Retina (tissue), 1 donor: ENCODE measurements around the gene FPR2.
"Not testable (repeated sequence)": the region's sequence is repeated elsewhere in the genome, so short reads cannot be mapped to it uniquely, and the experiment has no call there.

ENCODE experiments used
- DNase-seq: peaks from one replicate; pipeline ENCODE4 v3.0.0-alpha.2; 2016

The FPR2 gene

GRCh38 chr19:51740356-51740755 is 20.6 kb upstream of the FPR2 start:
- DNase-seq = no peak

GRCh38 chr19:51742789-51743188 is 18.2 kb upstream of the FPR2 start:
- no peak for DNase-seq

DNA sequence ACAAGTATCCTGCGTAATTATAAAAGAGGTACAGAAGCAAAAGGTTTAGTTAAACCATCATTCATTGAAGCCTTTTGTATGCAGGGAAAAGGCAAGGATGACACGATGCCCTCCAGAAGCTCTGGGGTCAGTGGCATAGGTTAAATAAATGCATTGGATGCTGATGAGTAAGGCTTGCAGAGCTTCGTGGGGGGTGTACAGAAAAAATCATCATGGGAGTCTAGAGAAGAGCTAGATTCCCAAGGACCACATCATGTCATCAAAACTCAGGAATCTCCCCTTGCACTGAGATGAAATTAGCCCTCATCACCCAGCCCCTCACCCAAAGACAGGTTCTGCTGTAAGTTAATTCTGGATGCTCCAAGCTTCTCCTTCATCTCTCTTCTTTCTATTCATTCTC is 17.6 kb upstream of the FPR2 start:
- DNase-seq = no peak

DNA sequence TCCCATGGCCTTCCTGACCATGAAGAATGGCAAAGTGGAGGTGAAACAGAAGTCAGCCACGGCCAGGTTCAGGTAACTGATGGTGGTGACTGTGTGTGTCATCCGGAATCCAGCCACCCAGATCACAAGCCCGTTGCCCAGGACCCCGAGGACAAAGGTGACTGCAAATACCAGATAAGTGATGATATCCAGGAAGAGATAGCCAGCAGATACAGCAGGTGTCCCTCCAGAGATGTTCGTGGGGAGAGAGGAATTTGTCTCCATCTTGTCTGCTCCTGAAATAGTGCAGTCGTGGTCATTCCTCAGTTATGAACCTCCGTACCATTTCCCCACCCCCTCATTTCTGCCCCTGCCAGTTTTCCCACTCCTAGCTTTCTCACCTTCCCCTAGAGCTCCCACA is 14.2 kb upstream of the FPR2 start:
- no peak for DNase-seq

- DNase-seq = no peak
These were observed 11.0 kb upstream of the FPR2 start for GRCh38 chr19:51749979-51750378.

GRCh38 chr19:51750400-51751094 is 10.4 kb upstream of the FPR2 start:
- DNase-seq = no peak

DNA sequence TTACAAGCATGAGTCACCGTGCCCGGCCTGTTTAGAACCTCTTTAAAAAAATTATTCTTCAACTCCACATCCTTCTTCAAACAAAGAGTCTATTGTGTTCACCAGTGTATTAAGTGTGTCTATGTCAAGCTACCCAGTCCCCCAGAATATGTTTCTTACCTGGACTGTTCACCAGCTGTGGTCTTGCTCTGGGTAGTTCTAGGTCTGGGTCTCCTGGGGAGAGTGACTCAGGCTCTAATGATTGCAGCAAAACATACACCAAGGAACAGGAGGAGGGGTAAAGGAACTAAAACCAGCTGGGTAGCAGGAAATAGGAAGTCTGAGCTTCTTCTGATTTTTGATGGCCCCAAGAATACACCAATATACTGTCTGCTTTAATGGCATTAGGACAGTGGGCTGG is 9.3 kb upstream of the FPR2 start, which contains the start of gene FPR1:
TSS of gene FPR1 (minus strand) at position 224 of the 400 bp plus-strand sequence. CDS start 4,884 bp downstream, outside the sequence.
- DNase-seq = no peak

- DNase-seq = no peak
These were observed 6.9 kb upstream of the FPR2 start for GRCh38 chr19:51754109-51754508.

DNA sequence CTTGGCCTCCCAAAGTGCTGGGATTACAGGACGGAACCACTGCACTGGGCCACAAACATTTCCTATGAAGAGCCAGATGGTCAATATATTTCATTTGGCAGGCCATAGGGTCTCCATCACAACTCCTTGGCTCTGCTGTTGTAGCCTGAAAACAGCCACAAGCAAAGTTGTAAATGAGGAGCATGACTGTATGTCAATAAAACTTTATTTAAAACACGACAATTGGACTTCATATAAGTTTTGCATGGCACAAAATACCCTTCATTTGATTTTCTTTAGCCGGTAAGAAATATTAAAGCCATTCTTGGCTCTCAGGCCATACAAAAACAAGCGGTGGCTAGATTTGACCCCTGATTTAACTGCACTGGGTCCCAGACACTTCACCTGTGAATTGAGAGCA is 6.2 kb upstream of the FPR2 start:
- no peak for DNase-seq

- no peak for DNase-seq
These were observed 5.4 kb upstream of the FPR2 start for GRCh38 chr19:51755571-51755970.

- DNase-seq = no peak
These were observed 716 bp downstream of the FPR2 start for GRCh38 chr19:51761696-51762095.

DNA sequence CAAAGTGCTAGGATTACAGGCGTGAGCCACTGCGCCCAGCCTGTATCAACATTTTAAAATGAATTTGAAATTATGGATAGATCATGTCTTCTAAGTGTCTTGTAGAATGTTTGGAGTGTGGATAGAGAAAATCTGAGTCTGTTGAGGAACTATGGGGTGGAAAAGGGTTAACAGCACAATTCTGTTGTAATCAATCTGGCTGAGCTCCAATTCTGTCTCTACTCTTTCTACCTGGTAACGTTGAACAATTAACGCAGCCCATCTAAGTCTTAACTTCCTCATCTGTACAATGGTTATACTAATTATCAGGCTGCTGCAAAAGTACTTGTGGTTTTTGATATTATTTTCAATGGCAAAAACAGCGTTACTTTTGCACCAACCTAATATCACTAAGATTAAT is 4.1 kb downstream of the FPR2 start:
- no peak for DNase-seq

DNA sequence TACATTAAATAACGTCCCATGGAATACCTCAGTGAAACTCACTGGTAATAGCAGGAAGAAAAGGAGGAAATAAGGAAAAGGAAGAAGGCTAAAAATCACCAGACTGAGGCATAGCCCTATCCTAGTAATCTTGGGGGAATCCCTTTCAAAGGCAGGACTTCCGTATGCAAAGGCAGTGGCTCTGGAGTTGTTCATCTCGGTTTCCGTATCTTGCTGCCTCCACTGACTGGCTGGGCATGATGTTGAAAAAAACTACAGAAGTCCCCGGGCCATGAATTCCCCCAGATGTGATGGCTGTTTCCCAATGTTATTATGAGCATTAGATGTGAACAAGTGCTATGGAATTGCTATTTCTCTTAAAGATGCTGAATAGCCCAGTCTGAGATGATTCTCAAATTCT is 5.5 kb downstream of the FPR2 start:
- no peak for DNase-seq

- no peak for DNase-seq
These were observed 10.6 kb downstream of the FPR2 start for GRCh38 chr19:51771376-51772130.

- no peak for DNase-seq
These were observed 12.0 kb downstream of the FPR2 start for GRCh38 chr19:51772977-51773376.

- DNase-seq = not testable (repeated sequence)
These were observed 15.6 kb downstream of the FPR2 start for GRCh38 chr19:51776561-51776960.

GRCh38 chr19:51777570-51778462 is 16.8 kb downstream of the FPR2 start:
- peak; percentile 66 for DNase-seq

- no peak for DNase-seq
These were observed 18.2 kb downstream of the FPR2 start for GRCh38 chr19:51779181-51779580.

DNA sequence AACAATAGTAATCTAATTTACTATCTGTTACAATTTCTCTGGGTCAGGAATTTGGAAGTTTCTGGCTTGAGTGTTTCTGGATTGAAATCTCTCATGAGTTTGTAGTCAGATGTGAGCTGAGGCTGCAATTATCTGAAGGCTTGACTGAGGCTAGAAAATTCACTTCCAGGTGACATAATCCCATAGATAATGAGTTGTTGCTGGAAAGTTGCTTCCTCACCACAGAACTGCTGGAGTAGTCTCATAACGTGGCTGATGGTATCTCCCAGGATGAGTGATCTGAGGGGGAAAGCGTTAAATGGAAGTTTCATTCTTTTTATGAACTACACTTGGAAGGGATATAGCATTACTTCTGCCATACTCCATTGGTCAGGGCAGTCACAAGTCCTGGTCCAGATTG is 18.7 kb downstream of the FPR2 start:
- DNase-seq = no peak

- DNase-seq = no peak
These were observed 19.3 kb downstream of the FPR2 start for GRCh38 chr19:51780270-51780669.

- no peak for DNase-seq
These were observed 21.0 kb downstream of the FPR2 start for GRCh38 chr19:51781999-51782398.

DNA sequence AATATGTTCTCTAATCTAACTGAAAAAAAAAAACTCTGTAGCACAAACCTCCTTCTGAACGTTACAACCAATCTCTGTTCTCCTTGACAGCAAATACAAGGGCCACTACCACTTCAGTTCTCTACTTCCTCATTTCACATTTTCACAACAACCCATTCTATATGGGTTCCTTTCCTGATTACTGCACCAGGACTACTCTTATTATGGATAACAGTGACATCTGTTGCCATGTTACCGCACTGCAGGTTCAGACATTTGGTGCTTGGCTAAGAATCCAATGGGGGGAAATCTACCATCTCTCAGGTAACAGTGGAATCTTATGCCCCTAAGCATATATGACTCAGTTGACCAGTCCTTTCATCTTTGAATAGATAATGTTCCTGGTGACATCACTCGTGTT is 22.4 kb downstream of the FPR2 start:
- DNase-seq = no peak

DNA sequence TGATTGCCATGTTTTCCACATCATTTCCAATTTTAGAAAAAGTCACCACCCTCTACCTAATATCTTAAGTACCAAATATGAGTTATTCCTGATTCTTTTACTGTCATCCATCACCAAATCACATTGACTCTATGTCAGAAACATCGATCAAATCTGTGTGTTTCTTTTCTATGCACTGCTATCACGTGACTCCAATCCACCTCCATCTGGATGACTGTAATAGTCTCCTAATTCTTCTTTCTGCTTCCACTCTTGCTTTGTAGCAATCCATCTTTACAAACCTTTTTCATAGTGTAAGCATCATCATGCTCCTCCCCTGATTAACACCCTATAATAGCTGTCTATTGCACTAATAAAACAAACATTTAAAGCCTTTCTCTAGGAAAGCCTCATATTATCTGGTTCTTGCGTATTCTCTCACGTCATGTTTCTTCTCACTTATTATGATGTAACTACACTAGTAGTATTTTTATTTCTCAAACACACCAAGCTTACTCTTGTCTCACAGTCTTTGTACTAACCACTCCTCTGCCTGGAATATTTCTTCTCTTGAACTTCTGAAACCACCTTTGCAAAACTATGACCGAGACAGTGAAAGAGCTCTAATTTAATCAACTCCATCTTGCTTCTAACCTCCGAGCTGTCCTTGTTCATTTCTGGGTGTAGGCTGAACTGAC is 23.3 kb downstream of the FPR2 start:
- no peak for DNase-seq
